K562 (cell line): ENCODE data around the gene SPEG.

Source experiments
- BCLAF1 ChIP-seq, 2 experiments: fragments of 450-650 bp in 1 of 2; IDR thresholded peaks; 2 replicates each; pipeline ENCODE4 v1.6.1; 2011 to 2017; ENCODE audit warnings: low read depth in 2 of 2, antibody characterized with exemption in 1 of 2, borderline replicate concordance in 1 of 2, low read length in 1 of 2, mild to moderate bottlenecking in 1 of 2, mixed read lengths in 1 of 2; ENCODE audit not compliant: control insufficient read depth in 1 of 2
- ZFX ChIP-seq: sonication (generic); formaldehyde crosslinking; IDR thresholded peaks from 2 replicates; pipeline ENCODE4 v1.8.0; 2022; ENCODE audit warnings: mild to moderate bottlenecking, missing genetic modification reagents, moderate library complexity

- TF ChIP-seq ZFX (CRISPR knock-in tag) (no peak), BCLAF1 (IDR thresholded peaks at IDR 0.05; ENCODE audit: borderline replicate concordance in 1 of 2, control insufficient read depth in 1 of 2, low read depth in 2 of 2, low read length in 1 of 2) (no peak)
Measured at GRCh38 chr2:219419331-219420197, 15.1 kb upstream of the SPEG start.
